NB4 (cell line): ENCODE results near the gene DCBLD2.

Source experiments
- DNase-seq: peaks from one replicate; pipeline ENCODE4 v3.0.0; 2010; ENCODE audit warnings: low read depth
- H3K4me3 ChIP-seq: one replicate; pipeline ENCODE4 v1.5.1; 2011; ENCODE audit warnings: mild to moderate bottlenecking, low read depth, low read length, moderate library complexity
- MYC ChIP-seq: IDR thresholded peaks from 2 replicates; pipeline ENCODE4 v1.6.1; 2011; ENCODE audit warnings: low read depth, low read length
- POLR2A ChIP-seq: IDR thresholded peaks from 2 replicates; pipeline ENCODE4 v1.6.1; 2011; ENCODE audit warnings: mild to moderate bottlenecking; ENCODE audit not compliant: insufficient read length; ENCODE audit errors: extremely low read depth
- TF ChIP-seq, protein P1 (sequence below): IDR thresholded peaks from 2 replicates; pipeline ENCODE4 v1.6.1; 2011; ENCODE audit warnings: low read depth, low read length
- TF ChIP-seq, protein P2 (sequence below): IDR thresholded peaks from one replicate; pipeline ENCODE4 v1.5.1; 2012; ENCODE audit warnings: low read depth, low read length

The DCBLD2 gene

DNA sequence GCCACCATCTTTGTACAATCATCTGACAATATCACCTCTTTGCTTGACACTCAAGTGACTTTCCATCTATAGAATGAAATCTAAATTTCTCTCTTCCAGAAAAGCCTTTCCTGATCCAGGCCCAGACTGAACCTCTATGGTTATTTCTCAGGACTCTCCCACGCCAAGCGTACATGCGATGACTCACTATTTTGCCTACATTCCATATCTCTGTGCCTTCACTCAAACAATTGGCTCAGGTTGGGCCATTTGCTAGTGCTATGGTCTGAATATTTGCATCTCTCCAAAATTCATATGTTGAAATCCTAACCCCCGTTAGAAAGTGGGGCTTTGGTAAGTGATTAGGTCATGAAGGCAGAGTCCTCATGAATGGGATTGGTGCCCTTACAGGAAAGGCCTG lies 94.5 kb downstream of the DCBLD2 start:
- no peak overlapping the region for H3K4me3 ChIP-seq
- TF ChIP-seq POLR2A, result no peak
- no peak for DNase-seq

GRCh38 chr3:98806521-98806920 lies 95.0 kb downstream of the DCBLD2 start:
- TF ChIP-seq, protein P1, sequence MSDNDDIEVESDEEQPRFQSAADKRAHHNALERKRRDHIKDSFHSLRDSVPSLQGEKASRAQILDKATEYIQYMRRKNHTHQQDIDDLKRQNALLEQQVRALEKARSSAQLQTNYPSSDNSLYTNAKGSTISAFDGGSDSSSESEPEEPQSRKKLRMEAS, result no peak
- TF ChIP-seq, protein P2, sequence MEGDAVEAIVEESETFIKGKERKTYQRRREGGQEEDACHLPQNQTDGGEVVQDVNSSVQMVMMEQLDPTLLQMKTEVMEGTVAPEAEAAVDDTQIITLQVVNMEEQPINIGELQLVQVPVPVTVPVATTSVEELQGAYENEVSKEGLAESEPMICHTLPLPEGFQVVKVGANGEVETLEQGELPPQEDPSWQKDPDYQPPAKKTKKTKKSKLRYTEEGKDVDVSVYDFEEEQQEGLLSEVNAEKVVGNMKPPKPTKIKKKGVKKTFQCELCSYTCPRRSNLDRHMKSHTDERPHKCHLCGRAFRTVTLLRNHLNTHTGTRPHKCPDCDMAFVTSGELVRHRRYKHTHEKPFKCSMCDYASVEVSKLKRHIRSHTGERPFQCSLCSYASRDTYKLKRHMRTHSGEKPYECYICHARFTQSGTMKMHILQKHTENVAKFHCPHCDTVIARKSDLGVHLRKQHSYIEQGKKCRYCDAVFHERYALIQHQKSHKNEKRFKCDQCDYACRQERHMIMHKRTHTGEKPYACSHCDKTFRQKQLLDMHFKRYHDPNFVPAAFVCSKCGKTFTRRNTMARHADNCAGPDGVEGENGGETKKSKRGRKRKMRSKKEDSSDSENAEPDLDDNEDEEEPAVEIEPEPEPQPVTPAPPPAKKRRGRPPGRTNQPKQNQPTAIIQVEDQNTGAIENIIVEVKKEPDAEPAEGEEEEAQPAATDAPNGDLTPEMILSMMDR, result no peak
- TF ChIP-seq MYC (no peak), POLR2A (no peak)
- no peak for DNase-seq
- no peak overlapping the region for H3K4me3 ChIP-seq

GRCh38 chr3:98805571-98805970 lies 95.9 kb downstream of the DCBLD2 start:
- no peak overlapping the region for H3K4me3 ChIP-seq
- DNase-seq, result no peak
- TF ChIP-seq MYC (no peak), POLR2A (no peak)
- TF ChIP-seq, protein P2, result no peak
- TF ChIP-seq, protein P1, result no peak

- no peak overlapping the region for H3K4me3 ChIP-seq
- no peak for DNase-seq
- no peak for TF ChIP-seq POLR2A
- TF ChIP-seq, protein P2, result peak; percentile 10
Observed at GRCh38 chr3:98801043-98801747, 100.3 kb downstream of the DCBLD2 start.

DNA sequence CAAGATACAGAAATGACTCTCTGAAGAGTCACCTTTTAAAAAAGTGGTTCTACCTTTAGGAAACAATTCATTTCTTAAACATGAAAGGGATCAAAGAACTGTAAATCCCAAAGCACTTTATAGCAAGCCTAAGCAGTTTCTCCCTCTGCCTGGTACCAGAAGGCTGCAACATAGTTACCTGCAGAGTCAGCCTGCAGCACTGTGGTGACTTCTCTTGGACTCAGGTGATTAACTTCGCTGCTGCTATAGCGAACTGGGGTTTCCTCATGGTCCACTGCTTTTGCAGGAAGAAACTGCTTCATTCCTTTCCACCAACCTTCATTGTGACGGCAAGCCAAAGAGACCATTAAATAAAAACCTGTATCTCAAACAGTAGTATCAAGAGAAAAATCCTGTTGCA lies 101.1 kb downstream of the DCBLD2 start:
- H3K4me3 ChIP-seq, result no peak overlapping the region
- DNase-seq, result no peak
- TF ChIP-seq, protein P2, result no peak
- TF ChIP-seq MYC (no peak), POLR2A (no peak)
- TF ChIP-seq, protein P1, result no peak

DNA sequence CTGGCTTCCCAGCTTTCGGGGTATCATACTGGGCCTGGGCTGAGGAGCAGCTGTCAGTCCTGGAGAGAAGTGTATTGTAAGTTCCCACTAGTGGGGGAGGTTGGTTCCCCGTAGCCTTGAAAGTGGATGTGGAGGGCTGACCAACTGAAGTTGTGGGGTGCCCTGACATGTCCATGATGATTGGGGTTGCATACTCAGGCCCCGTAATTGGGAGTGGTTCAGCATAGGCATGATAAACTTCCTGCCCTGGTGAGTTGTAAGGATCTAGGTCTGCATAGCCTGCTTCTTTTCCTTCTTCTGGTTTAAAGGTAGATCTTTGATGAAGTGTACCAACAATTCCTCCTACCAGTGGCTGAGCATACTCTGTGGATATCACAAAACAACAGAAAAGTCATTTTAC lies 102.0 kb downstream of the DCBLD2 start:
- no peak overlapping the region for H3K4me3 ChIP-seq
- no peak for TF ChIP-seq MYC
- TF ChIP-seq, protein P2, result no peak
- TF ChIP-seq POLR2A, result no peak
- TF ChIP-seq, protein P1, result no peak
- DNase-seq, result no peak
